ENCODE results near the gene TUFT1. TPM values are rescaled to one million over a fixed set of nuclear protein-coding genes. Genes with fewer than 3 reads are reported as not detected.
"Not testable (repeated sequence)": the region's sequence is repeated elsewhere in the genome, so short reads cannot be mapped to it uniquely, and the experiment has no call there.

The TUFT1 gene
- total RNA-seq, 3 donors from 2014 or later: 1.2 to 4.0 (median 2.2) TPM

DNA sequence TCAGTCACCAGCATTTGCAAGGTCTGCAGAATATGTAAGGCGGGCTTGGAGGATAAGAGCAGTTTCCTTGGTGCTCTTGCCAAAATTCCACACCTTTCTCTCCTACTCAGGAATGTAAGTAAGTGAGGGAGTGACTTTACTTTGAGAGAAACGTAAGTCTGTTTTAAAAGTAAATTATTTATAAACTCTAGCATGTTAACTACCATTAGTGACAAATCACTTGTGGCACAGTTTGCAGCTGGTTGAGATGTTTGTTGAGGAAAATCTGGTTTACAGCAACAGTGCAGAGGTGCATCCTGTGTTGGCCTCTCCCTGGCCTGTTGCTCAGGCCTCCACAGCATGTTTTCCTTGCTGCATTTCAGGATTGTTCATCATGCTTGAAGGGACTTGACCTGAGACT lies 20.4 kb upstream of the TUFT1 start:
- ATAC-seq (no peak), DNase-seq (no peak)
- Mint-ChIP-seq H3K27me3 (ENCODE audit: low read depth) (no peaks in the 10 kb centered on the region), H3K4me3 (no peak overlapping the region), H3K36me3 (ENCODE audit: insufficient read depth) (no peaks in the 10 kb centered on the region), H3K9me3 (no peaks in the 10 kb centered on the region), H3K4me1 (ENCODE audit: low read depth) (no peaks in the 10 kb centered on the region)

GRCh38 chr1:151520359-151520758 lies 19.8 kb upstream of the TUFT1 start:
- no peak for ATAC-seq
- H3K27me3 Mint-ChIP-seq (ENCODE audit: low read depth): no peaks in the 10 kb centered on the region
- no peak for DNase-seq
- H3K4me3 Mint-ChIP-seq: no peak overlapping the region
- H3K9me3 Mint-ChIP-seq: no peaks in the 10 kb centered on the region
- H3K36me3 Mint-ChIP-seq (ENCODE audit: insufficient read depth): no peaks in the 10 kb centered on the region
- no peaks in the 10 kb centered on the region for H3K4me1 Mint-ChIP-seq (ENCODE audit: low read depth)

DNA sequence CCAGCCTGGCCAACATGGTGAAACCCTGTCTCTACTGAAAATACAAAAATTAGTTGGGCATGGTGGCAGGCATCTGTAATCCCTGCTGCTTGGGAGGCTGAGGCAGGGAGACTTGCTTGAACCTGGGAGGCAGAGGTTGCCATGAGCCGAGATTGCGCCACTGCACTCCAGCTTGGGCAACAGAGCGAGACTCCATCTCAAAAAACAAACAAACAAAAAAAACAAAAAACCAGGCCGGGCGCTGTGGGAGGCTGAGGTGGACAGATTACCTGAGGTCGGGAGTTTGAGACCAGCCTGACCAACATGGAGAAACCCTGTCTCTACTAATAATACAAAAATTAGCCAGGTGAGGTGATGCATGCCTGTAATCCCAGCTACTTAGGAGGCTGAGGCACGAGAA lies 17.7 kb upstream of the TUFT1 start:
- H3K9me3 Mint-ChIP-seq; H3K36me3 Mint-ChIP-seq (ENCODE audit: insufficient read depth); ATAC-seq; H3K27me3 Mint-ChIP-seq (ENCODE audit: low read depth); DNase-seq; H3K4me3 Mint-ChIP-seq; H3K4me1 Mint-ChIP-seq (ENCODE audit: low read depth): not testable (repeated sequence)

GRCh38 chr1:151523326-151523725 lies 16.8 kb upstream of the TUFT1 start:
- ATAC-seq (no peak), DNase-seq (no peak)
- no peaks in the 10 kb centered on the region for H3K9me3 Mint-ChIP-seq
- H3K36me3 Mint-ChIP-seq (ENCODE audit: insufficient read depth): no peaks in the 10 kb centered on the region
- H3K4me1 Mint-ChIP-seq (ENCODE audit: low read depth): no peaks in the 10 kb centered on the region
- H3K4me3 Mint-ChIP-seq: no peak overlapping the region
- no peaks in the 10 kb centered on the region for H3K27me3 Mint-ChIP-seq (ENCODE audit: low read depth)

DNA sequence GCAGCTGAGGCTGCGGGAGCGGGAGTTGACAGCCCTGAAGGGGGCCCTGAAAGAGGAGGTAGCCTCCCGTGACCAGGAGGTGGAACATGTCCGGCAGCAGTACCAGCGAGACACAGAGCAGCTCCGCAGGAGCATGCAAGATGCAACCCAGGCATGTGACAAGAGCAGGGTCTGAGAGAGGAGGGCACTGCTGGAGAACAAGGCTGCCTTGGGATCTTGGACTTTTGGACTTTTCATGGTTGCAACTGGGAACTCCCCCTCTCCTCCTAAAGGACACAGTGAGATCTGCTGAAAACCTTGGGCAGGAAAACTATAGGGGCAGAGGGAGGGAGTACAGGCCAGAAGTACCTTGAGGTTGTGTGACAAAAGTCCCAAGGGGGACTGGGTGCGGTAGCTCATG lies 15.4 kb upstream of the TUFT1 start:
- no peaks in the 10 kb centered on the region for H3K9me3 Mint-ChIP-seq
- ATAC-seq: no peak
- no peak overlapping the region for H3K4me3 Mint-ChIP-seq
- DNase-seq: no peak
- H3K27me3 Mint-ChIP-seq (ENCODE audit: low read depth): no peaks in the 10 kb centered on the region
- H3K4me1 Mint-ChIP-seq (ENCODE audit: low read depth): no peaks in the 10 kb centered on the region
- H3K36me3 Mint-ChIP-seq (ENCODE audit: insufficient read depth): no peaks in the 10 kb centered on the region

GRCh38 chr1:151526735-151527525 lies 13.2 kb upstream of the TUFT1 start:
- H3K27me3 Mint-ChIP-seq (ENCODE audit: low read depth): peaks cover 3% of the 10 kb centered on the region
- no peaks in the 10 kb centered on the region for H3K9me3 Mint-ChIP-seq
- H3K36me3 Mint-ChIP-seq (ENCODE audit: insufficient read depth): no peaks in the 10 kb centered on the region
- ATAC-seq (no peak), DNase-seq (no peak)
- no peak overlapping the region for H3K4me3 Mint-ChIP-seq
- no peaks in the 10 kb centered on the region for H3K4me1 Mint-ChIP-seq (ENCODE audit: low read depth)

DNA sequence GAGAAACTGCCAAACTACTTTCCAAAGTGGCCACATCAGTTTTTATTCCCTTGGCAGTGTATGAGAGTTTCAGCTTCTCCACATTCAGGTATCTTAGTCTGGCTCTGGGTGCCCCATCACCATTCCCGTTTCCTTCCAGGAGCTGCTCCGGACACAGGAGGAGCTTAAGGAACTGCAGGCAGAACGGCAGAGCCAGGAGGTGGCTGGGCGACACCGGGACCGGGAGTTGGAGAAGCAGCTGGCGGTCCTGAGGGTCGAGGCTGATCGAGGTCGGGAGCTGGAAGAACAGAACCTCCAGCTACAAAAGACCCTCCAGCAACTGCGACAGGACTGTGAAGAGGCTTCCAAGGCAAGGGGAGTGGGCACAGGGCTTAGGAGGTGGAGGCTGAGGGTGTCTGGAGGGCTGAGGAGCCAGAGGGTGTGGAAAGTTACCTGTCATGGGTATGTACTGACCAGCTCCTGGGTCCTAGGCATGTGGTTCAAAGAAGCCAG lies 10.9 kb upstream of the TUFT1 start:
- H3K27me3 Mint-ChIP-seq (ENCODE audit: low read depth): peaks cover 3% of the 10 kb centered on the region
- H3K36me3 Mint-ChIP-seq (ENCODE audit: insufficient read depth): no peaks in the 10 kb centered on the region
- H3K4me3 Mint-ChIP-seq: no peak overlapping the region
- DNase-seq (no peak), ATAC-seq (no peak)
- no peaks in the 10 kb centered on the region for H3K9me3 Mint-ChIP-seq
- H3K4me1 Mint-ChIP-seq (ENCODE audit: low read depth): no peaks in the 10 kb centered on the region

DNA sequence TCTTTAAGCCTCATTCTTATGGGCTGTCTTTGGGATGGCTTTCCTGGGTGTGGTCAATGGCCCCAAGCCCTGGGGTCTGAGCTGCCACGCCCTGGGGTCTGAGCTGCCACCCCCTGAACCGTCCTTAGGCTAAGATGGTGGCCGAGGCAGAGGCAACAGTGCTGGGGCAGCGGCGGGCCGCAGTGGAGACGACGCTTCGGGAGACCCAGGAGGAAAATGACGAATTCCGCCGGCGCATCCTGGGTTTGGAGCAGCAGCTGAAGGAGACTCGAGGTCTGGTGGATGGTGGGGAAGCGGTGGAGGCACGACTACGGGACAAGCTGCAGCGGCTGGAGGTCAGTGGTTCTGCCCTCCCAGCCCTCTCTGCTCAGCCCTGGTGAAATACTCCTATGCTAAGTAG lies 10.3 kb upstream of the TUFT1 start:
- Mint-ChIP-seq H3K4me1 (ENCODE audit: low read depth) (no peaks in the 10 kb centered on the region), H3K9me3 (no peaks in the 10 kb centered on the region), H3K36me3 (ENCODE audit: insufficient read depth) (no peaks in the 10 kb centered on the region), H3K4me3 (no peak overlapping the region), H3K27me3 (ENCODE audit: low read depth) (peaks cover 3% of the 10 kb centered on the region)
- no peak for ATAC-seq
- no peak for DNase-seq

- Mint-ChIP-seq H3K27me3 (ENCODE audit: low read depth) (peaks cover 3% of the 10 kb centered on the region), H3K9me3 (no peaks in the 10 kb centered on the region), H3K4me1 (ENCODE audit: low read depth) (no peaks in the 10 kb centered on the region), H3K4me3 (no peak overlapping the region), H3K36me3 (ENCODE audit: insufficient read depth) (no peaks in the 10 kb centered on the region)
- no peak for DNase-seq
- ATAC-seq: no peak
Measured at GRCh38 chr1:151530461-151530860, 9.6 kb upstream of the TUFT1 start.

GRCh38 chr1:151533870-151534269 lies 6.2 kb upstream of the TUFT1 start:
- H3K36me3 Mint-ChIP-seq (ENCODE audit: insufficient read depth): no peaks in the 10 kb centered on the region
- H3K27me3 Mint-ChIP-seq (ENCODE audit: low read depth): peaks cover 3% of the 10 kb centered on the region
- H3K4me3 Mint-ChIP-seq: no peak overlapping the region
- DNase-seq (no peak), ATAC-seq (no peak)
- H3K4me1 Mint-ChIP-seq (ENCODE audit: low read depth): no peaks in the 10 kb centered on the region
- no peaks in the 10 kb centered on the region for H3K9me3 Mint-ChIP-seq

DNA sequence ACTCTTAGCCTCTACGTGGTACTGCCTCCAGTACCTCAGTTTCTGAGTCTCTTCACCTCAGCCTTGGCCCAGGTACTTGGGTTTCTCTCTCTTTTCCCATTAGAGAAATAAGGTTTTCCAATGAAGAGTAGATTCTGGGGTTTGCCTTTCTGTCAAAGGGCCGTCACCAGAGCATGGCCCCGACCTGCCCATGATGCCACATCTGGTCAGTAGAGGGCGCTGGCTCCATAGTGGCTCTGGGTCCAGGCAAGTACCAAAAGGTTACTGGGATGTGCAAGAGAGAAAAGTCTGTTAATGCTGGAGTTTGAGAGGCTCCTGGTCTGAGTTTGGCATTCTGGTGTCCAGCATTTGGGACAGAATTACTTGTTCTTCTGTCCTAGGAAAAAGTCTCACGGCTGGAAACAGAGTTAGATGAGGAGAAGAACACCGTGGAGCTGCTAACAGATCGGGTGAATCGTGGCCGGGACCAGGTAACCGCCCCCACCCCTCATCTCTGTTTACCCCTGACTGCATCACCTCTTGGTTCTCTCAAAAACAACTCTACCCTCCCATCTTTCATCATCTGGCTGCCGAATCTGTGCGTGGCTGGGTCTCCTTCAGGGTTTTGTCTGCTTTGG lies 5.3 kb upstream of the TUFT1 start:
- Mint-ChIP-seq H3K4me3 (no peak overlapping the region), H3K36me3 (ENCODE audit: insufficient read depth) (no peaks in the 10 kb centered on the region), H3K4me1 (ENCODE audit: low read depth) (peaks cover 4% of the 10 kb centered on the region), H3K27me3 (ENCODE audit: low read depth) (peaks cover 3% of the 10 kb centered on the region), H3K9me3 (no peaks in the 10 kb centered on the region)
- DNase-seq (peak; percentile 73), ATAC-seq (peak; percentile 91 to 92)

- Mint-ChIP-seq H3K4me3 (no peak overlapping the region), H3K4me1 (ENCODE audit: low read depth) (peaks cover 8% of the 10 kb centered on the region)
- no peak for ATAC-seq
Measured at GRCh38 chr1:151535326-151536271, 4.5 kb upstream of the TUFT1 start.

GRCh38 chr1:151536499-151536898 lies 3.6 kb upstream of the TUFT1 start:
- H3K36me3 Mint-ChIP-seq (ENCODE audit: insufficient read depth): no peaks in the 10 kb centered on the region
- ATAC-seq (no peak), DNase-seq (no peak)
- H3K4me3 Mint-ChIP-seq: no peak overlapping the region
- H3K9me3 Mint-ChIP-seq: no peaks in the 10 kb centered on the region
- H3K27me3 Mint-ChIP-seq (ENCODE audit: low read depth): peaks cover 4% of the 10 kb centered on the region
- H3K4me1 Mint-ChIP-seq (ENCODE audit: low read depth): peaks cover 17% of the 10 kb centered on the region

More at GRCh38 chr1:151535326-151536271, 4.5 kb upstream of the TUFT1 start:
- peaks cover under 1% of the 10 kb centered on the region for H3K27me3 Mint-ChIP-seq (ENCODE audit: low read depth)
- no peaks in the 10 kb centered on the region for H3K9me3 Mint-ChIP-seq
- H3K36me3 Mint-ChIP-seq (ENCODE audit: insufficient read depth): no peaks in the 10 kb centered on the region
- no peak for DNase-seq

DNA sequence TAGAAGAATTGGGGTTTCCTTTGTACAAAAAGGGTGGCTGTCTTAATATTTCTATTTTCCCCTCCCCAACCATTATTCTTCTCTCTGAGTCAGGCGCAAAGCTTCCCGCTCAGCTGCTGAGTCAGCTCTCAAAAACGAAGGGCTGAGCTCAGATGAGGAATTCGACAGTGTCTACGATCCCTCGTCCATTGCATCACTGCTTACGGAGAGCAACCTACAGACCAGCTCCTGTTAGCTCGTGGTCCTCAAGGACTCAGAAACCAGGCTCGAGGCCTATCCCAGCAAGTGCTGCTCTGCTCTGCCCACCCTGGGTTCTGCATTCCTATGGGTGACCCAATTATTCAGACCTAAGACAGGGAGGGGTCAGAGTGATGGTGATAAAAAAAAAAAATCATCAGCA lies 3.0 kb upstream of the TUFT1 start:
- DNase-seq: no peak
- Mint-ChIP-seq H3K36me3 (ENCODE audit: insufficient read depth) (no peaks in the 10 kb centered on the region), H3K9me3 (no peaks in the 10 kb centered on the region), H3K27me3 (ENCODE audit: low read depth) (peaks cover 5% of the 10 kb centered on the region), H3K4me1 (ENCODE audit: low read depth) (peaks cover 22% of the 10 kb centered on the region), H3K4me3 (no peak overlapping the region)
- ATAC-seq: no peak

Data from activated T-cell treated with anti-CD3 and anti-CD28 coated beads, Interleukin-2, amount 50 U/mL, for 4 hours (primary cell).